SK-MEL-5 (cell line): ENCODE results near the gene DOK6. TPM values are rescaled to one million over a fixed set of nuclear protein-coding genes. Genes with fewer than 3 reads are reported as not detected.

Experiments
- DNase-seq: peaks from one replicate; pipeline ENCODE4 v3.0.0-alpha.2; 2016; ENCODE audit warnings: low read depth, low spot score
- in situ Hi-C: cut with HindIII; loops from 2 replicates; pipeline ENCODE4 v1.10.0; 2016; ENCODE audit warnings: low sequenced_read_pairs, high pct_unique_total_duplicates, low pct_unique_long_range_greater_than_20kb
- total RNA-seq: library from RNA; depleted of rRNA; stranded (reverse); fragments of >200 nt; shearing (Covaris generic); gene quantifications from 2 replicates; pipeline ENCODE4 v1.2.3, GENCODE V29; 2014

DOK6 gene
- total RNA-seq, 1 experiment from 2014 or later, result 0.24 TPM

- in situ Hi-C loops, result no loop called here
Measured at GRCh38 chr18:69402533-69402989, 1.9 kb downstream of the DOK6 start.

DNA sequence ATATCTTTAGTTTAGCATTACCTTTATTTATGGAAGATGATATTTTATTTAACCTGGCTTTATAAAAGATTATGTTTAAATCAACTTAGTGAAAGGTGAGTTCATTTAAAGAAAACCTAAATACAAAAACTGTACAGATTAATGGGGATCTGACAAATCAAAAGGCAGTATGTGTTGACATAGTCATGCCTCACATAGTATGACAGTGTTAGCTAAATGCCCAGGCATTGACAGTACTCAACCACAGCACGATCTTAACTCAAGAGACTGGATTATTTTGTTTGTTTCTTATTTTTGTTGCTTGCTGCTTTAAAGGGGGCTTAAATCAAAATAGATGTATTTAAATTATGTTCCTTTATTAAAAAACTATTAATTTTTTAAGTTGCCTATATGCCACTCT is 7.8 kb downstream of the DOK6 start:
- in situ Hi-C loops, result no loop called here
- no peak for DNase-seq

More at GRCh38 chr18:69402533-69402989, 1.9 kb downstream of the DOK6 start:
- DNase-seq, result no peak

- no peak for DNase-seq
- in situ Hi-C loops, result no loop called here
Measured at GRCh38 chr18:69411199-69411598, 10.5 kb downstream of the DOK6 start.

GRCh38 chr18:69414184-69414583 is 13.5 kb downstream of the DOK6 start:
- DNase-seq, result no peak
- in situ Hi-C loops, result no loop called here

DNA sequence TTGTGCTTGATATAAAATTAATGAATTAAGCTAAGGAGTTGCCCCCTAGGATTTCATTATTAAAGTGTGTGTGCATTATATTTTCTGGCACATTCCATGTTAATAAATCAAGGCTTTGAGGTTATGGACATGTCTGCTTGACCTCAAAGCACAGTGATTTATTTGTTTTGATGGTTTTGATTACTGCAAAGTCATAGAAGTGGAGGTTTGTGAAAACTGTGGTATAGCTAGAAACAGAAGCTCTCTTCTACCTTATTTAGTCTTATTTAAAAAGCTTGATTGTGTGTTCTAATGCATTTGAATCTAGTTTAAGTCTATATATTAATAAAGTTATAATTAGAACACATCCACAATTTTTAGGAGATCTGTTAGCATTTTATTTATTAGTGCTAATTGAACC is 32.2 kb downstream of the DOK6 start:
- DNase-seq, result no peak
- in situ Hi-C loops, result no loop called here

DNA sequence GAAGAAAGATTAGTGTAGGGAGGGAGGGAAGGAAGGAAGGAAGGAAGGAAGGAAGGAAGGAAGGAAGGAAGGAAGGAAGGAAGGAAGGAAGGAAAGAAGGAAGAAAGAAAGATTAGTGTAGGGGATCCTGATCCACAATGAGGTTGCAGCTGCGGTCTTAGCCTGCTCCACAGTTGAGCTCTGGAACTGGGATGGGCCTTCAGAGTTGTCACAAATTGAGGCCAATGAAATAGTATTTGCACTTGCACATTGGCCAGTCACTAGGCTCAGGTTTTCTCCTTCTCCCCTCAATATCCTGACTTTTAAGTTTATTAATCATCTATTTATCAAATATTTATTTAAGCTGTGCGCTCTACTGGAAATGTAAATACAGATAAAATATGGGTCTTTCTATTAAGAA is 34.3 kb downstream of the DOK6 start:
- no peak for DNase-seq
- in situ Hi-C loops, result no loop called here

DNA sequence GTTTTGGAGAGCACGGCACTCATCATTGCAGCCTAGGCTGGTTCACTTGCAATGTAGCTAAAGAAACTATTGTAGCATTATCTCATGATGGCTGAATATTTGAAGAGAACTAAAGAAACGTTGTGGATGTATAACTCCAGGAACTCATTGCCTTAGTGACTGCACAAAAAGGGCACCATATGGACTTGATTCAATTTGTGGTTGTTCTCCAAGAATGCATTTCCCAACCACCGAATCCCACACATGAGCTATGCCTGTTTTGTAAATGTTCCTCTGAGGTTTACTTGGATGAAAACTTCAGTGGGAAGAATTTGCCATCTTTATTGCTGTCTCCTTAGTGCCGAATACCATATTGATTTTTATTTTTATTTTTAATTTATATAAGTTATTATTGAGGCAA is 43.5 kb downstream of the DOK6 start:
- in situ Hi-C loops, result no loop called here
- DNase-seq, result no peak

DNA sequence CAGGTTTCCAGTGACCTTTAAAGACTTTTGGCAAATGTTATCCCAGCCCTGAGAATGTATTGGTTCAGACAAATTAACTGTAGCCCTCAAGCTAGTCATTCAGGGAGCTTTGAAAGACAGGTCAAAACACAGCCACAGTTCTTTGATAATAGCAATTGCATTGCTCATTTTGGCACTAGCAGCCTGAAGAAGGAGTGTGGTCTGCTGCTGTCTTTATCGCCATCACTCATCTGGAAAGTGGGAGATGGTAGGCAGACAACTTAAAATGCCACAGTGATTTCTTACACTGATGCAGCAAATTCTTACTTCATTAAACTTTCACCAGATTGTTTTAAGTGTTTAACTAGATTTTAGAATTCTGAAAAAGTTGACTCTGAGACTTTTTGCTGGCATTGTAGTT is 47.2 kb downstream of the DOK6 start:
- in situ Hi-C loops, result no loop called here
- DNase-seq, result no peak

DNA sequence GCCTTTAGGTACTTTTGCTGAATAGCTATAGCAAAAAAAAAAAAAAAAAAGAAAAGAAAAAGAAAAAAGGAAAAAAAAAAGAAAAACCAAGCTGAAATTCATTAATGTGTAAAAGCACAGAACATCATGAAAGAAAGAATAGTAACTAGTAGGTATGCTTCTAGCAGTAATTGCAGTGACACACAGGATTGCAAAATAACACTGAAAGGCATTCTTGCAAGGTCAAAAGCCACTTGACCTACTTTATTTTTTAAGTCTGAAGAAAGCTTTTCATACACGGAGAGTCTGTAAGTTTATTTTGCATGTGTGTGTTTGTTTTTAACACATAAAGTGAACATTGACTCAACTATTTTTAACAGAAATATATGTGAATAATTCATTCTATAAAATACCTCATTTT is 54.4 kb downstream of the DOK6 start:
- in situ Hi-C loops, result no loop called here

GRCh38 chr18:69469444-69469919 is 68.8 kb downstream of the DOK6 start:
- in situ Hi-C loops, result no loop called here
- DNase-seq, result peak; percentile 59

More for the DNA sequence above, 54.4 kb downstream of the DOK6 start:
- DNase-seq, result no peak

- in situ Hi-C loops, result no loop called here
Measured at GRCh38 chr18:69480460-69480859, 79.8 kb downstream of the DOK6 start.

DNA sequence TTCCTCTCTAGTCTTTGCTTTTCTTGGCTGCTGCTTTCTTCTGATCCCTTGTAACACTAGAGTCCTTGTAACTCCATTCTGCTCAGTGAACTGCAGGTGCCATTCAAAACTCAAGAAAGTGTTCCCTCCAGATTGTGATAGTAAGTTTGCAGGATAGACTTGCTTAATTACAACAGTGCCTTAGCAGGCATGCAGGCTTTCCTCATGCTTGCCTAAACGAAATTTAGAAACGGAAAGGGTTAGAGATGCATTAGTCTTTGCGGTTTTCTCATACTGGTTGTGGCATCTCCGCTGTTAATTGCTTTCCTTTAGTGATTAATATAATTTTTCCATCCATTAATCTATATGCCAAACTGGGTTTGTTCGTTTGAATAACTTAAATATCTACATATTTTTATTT is 82.9 kb downstream of the DOK6 start:
- no peak for DNase-seq
- in situ Hi-C loops, result no loop called here

More at GRCh38 chr18:69480460-69480859, 79.8 kb downstream of the DOK6 start:
- DNase-seq, result no peak

GRCh38 chr18:69484699-69485396 is 84.2 kb downstream of the DOK6 start:
- in situ Hi-C loops, result no loop called here
- peak; percentile 1 for DNase-seq

DNA sequence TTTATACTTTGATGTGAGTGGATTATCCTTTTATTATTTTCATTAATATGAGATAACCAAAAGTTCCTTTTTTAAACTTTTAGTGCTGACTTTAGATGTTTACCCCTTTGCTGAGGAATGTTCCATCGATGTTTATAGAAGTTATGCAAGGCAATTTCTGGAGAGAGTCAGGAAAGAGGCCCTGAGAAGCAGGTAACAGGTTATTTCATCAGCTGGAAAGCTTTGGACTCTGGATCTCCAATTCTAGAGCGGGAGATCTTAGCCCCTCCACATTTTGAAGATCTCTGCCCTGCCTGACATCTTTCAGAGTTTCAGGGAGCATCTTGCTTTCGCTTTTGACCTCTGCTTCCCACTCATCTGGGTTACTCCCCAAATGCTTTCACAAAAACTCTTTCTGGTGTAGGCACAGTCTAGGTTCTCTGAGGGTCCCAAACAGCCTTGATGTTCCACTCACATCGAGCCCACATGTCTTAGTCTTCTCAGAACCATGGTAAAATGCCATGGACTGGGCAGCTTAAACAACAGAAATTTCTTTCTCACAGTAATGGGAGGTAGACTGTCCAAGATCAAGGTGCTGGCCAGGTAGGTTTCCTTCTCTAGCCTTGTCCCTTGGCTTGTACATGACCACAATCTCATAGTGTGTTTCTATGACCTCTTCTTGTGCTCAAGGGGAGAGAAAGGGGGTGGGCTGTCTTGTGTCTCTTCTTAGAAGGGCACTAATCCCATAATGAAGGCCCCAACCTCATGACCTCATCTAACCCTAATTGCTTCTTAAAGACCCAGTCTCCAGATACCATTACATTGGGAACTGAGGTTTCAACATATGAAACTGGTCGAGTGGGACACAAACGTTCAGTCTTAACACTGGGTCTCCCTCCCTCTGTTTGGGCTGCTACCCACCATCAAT is 87.1 kb downstream of the DOK6 start:
- DNase-seq, result no peak
- in situ Hi-C loops, result no loop called here

DNA sequence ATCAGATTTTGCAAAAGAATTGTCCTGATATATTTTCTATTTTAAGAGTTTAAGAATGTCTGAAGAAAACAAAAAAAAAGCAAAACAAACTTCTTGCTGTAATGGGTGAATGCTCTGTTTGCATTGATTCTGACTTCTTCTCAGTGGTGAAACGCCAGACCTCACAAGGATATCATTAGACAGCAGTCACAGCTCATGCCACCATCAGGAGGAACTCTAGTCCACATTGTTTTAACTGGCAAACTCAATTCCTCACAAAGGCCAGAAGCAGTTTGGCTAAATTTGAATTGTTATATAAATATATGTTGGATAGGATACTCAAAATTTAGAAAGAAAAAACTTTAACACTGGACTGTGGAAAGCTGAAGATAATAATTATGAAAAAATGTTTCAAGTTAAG is 89.4 kb downstream of the DOK6 start:
- in situ Hi-C loops, result no loop called here
- peak; percentile 4 for DNase-seq

DNA sequence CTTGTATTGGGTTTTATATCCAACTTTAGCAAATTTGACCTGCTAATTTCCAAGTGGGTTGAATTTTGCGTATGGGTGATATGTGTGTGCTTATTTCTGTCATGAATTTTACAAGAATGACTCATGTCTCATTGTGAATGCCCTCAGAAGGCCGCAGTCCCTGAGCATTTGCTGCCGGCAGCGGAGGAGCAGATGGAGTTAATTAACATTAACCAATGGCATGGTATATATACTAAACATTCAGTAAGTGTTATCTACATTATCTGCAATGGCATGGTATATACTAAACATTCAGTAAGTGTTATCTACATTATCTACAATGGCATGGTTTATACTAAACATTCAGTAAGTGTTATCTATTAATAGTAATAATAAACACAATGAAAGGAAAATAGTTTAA is 90.1 kb downstream of the DOK6 start:
- no peak for DNase-seq
- in situ Hi-C loops, result no loop called here

DNA sequence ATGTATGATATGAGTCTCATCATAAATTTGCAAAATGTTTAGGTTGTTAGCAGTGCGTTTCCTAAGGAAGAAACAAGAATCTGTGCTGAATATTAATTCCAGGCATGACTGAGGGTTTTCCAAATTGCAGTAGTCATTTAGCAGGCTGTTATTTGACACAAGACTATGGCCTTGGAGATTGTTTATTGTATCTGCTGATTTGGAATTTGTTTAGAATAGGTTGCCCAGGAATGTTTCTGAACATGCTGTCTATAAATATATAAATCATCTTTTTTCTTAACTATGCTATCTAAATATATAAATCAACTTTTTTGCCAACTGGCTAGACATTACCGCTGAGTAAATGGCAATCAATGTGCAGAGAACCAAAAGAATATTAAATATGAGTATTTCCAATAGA is 90.9 kb downstream of the DOK6 start:
- in situ Hi-C loops, result no loop called here
- no peak for DNase-seq

- DNase-seq, result no peak
- in situ Hi-C loops, result no loop called here
Measured at GRCh38 chr18:69492861-69493260, 92.2 kb downstream of the DOK6 start.

GRCh38 chr18:69494841-69495240 is 94.2 kb downstream of the DOK6 start:
- in situ Hi-C loops, result no loop called here
- DNase-seq, result no peak
